GM12878 (cell line): Measurements from ENCODE around the gene CDH1. TPM values are rescaled to one million over a fixed set of nuclear protein-coding genes. Genes with fewer than 3 reads are reported as not detected.

Experiments
- ATAC-seq: fragments of 200-7000 bp; cut with Tn5 transposase; 3 replicates; pipeline ENCODE4 v1.9.1; 2020; ENCODE audit warnings: mild to moderate bottlenecking, moderate library complexity
- BruUV-seq: library from RNA; stranded (reverse); fragments of 400-500 nt; replicated peaks from 2 replicates; lab custom pipeline; 2021; lab: Mats Ljungman, UMichigan
- CTCF ChIA-PET: fragments of 300-600 bp; sonication (Branson Sonifier 250); formaldehyde crosslinking; extraction: SDS; loops from one replicate; lab custom pipeline; 2021; ENCODE audit warnings: inconsistent platforms; lab: Yijun Ruan, JAX
- POLR2A ChIA-PET: fragments of 350-600 bp; formaldehyde crosslinking; extraction: SDS; loops from one replicate; lab custom pipeline; 2021; ENCODE audit warnings: inconsistent platforms; lab: Charles Lee
- RAD21 ChIA-PET: fragments of 300-600 bp; sonication (Branson Sonifier 250); formaldehyde crosslinking; loops from one replicate; lab custom pipeline; 2023; ENCODE audit warnings: antibody characterized with exemption; ENCODE audit not compliant: unreplicated experiment; lab: Charles Lee
- SMC1A ChIA-PET: fragments of 300-600 bp; sonication (Branson Sonifier 250); formaldehyde crosslinking; loops from one replicate; lab custom pipeline; 2023; ENCODE audit not compliant: unreplicated experiment, uncharacterized antibody; lab: Charles Lee
- DNase-seq: peaks from one replicate; pipeline ENCODE4 v3.0.0-alpha.2; 2011; ENCODE audit warnings: low read depth, low spot score
- FAIRE-seq: peaks from 3 replicates; lab custom pipeline; 2011; peaks lifted over from hg19 to GRCh38; lab: Jason Lieb, UNC
- H2AFZ ChIP-seq: 2 replicates; pipeline ENCODE4 v1.6.0; 2011; ENCODE audit warnings: low read depth, low read length, control low read depth; ENCODE audit not compliant: control insufficient read depth
- H3K27ac ChIP-seq: 2 replicates; pipeline ENCODE4 v1.5.1; 2011; ENCODE audit warnings: control low read depth; ENCODE audit not compliant: control insufficient read depth, insufficient read depth
- H3K27me3 ChIP-seq, 2 experiments: replicated peaks in 1 of 2; 2 replicates each; pipeline versions ENCODE4 v1.6.0 to v1.6.1; 2011; ENCODE audit warnings: low read length in 1 of 2; ENCODE audit not compliant: control insufficient read depth in 2 of 2, insufficient read depth in 2 of 2
- H3K36me3 ChIP-seq, 2 experiments: 2 replicates each; pipeline ENCODE4 v1.5.1; 2011; ENCODE audit warnings: low read length in 1 of 2; ENCODE audit not compliant: control insufficient read depth in 2 of 2, insufficient read depth in 2 of 2
- H3K4me1 ChIP-seq: 2 replicates; pipeline ENCODE4 v1.6.1; 2011; ENCODE audit warnings: mild to moderate bottlenecking, low read length, moderate library complexity, mixed read lengths; ENCODE audit not compliant: control insufficient read depth, insufficient read depth
- H3K4me2 ChIP-seq: 2 replicates; pipeline ENCODE4 v1.6.0; 2011; ENCODE audit warnings: control low read depth; ENCODE audit not compliant: control insufficient read depth, insufficient read depth
- H3K4me3 ChIP-seq: fragments of 200-600 bp; sonication (generic); 2 replicates; pipeline ENCODE4 v1.5.1; 2016
- H3K79me2 ChIP-seq: 2 replicates; pipeline ENCODE4 v1.6.0; 2011; ENCODE audit warnings: low read length; ENCODE audit not compliant: control insufficient read depth, insufficient read depth
- H3K9ac ChIP-seq: 2 replicates; pipeline ENCODE4 v1.8.0; 2011; ENCODE audit warnings: low read length, control low read depth, mixed read lengths; ENCODE audit not compliant: control insufficient read depth, insufficient read depth
- H3K9me3 ChIP-seq: replicated peaks from 3 replicates; pipeline ENCODE4 v1.5.1; 2011; ENCODE audit warnings: mild to moderate bottlenecking, low read length; ENCODE audit not compliant: control insufficient read depth, insufficient read depth
- H4K20me1 ChIP-seq: 2 replicates; pipeline ENCODE4 v1.6.0; 2011; ENCODE audit not compliant: control insufficient read depth, insufficient read depth
- ASH2L ChIP-seq: fragments of 300-600, 200-600 bp; sonication (generic); IDR thresholded peaks from 2 replicates; pipeline ENCODE4 v1.6.1; 2017; ENCODE audit warnings: low read depth, mild to moderate bottlenecking, borderline replicate concordance
- CHD1 ChIP-seq: IDR thresholded peaks from 2 replicates; pipeline ENCODE4 v1.6.1; 2012; ENCODE audit warnings: low read depth, low read length, improper control_type of control experiment
- DPF2 ChIP-seq: fragments of 450-650 bp; IDR thresholded peaks from 2 replicates; pipeline ENCODE4 v1.6.1; 2017; ENCODE audit warnings: mild to moderate bottlenecking
- EGR1 ChIP-seq, 2 experiments: IDR thresholded peaks; 1 replicate in 1 of 2; 2 replicates in 1 of 2; pipeline ENCODE4 v1.6.1; 2011 to 2012; ENCODE audit warnings: low read depth in 2 of 2, low read length in 2 of 2, borderline replicate concordance in 1 of 2, mild to moderate bottlenecking in 1 of 2, moderate library complexity in 1 of 2
- EZH2 ChIP-seq: IDR thresholded peaks from 2 replicates; pipeline ENCODE4 v1.6.1; 2012; ENCODE audit warnings: low read depth, mild to moderate bottlenecking, control low read depth, inconsistent platforms, low read length, borderline replicate concordance; ENCODE audit not compliant: control insufficient read depth
- HCFC1 ChIP-seq: fragments of 150-350 bp; IDR thresholded peaks from 2 replicates; pipeline ENCODE4 v1.6.1; 2014; ENCODE audit warnings: low read length
- IKZF1 ChIP-seq: fragments of 450-650 bp; conservative IDR thresholded peaks from 2 replicates; pipeline ENCODE4 v1.6.1; 2017; ENCODE audit warnings: antibody characterized with exemption, mild to moderate bottlenecking
- IKZF2 ChIP-seq, 2 experiments: fragments of 450-650 bp; IDR thresholded peaks; 2 replicates each; pipeline ENCODE4 v1.6.1; 2017; ENCODE audit warnings: mild to moderate bottlenecking in 2 of 2, moderate library complexity in 2 of 2
- JUND ChIP-seq: IDR thresholded peaks from 2 replicates; pipeline ENCODE4 v1.6.1; 2012; ENCODE audit warnings: low read depth, mild to moderate bottlenecking, low read length, improper control_type of control experiment, moderate library complexity
- PML ChIP-seq: IDR thresholded peaks from 2 replicates; pipeline ENCODE4 v1.6.1; 2012; ENCODE audit warnings: low read length, inconsistent platforms
- TAF1 ChIP-seq: IDR thresholded peaks from 2 replicates; pipeline ENCODE4 v1.6.1; 2011; ENCODE audit warnings: mild to moderate bottlenecking, low read depth, low read length, borderline replicate concordance
- TCF3 ChIP-seq: IDR thresholded peaks from 2 replicates; pipeline ENCODE4 v1.6.1; 2012; ENCODE audit warnings: low read depth, mild to moderate bottlenecking, low read length, borderline replicate concordance; ENCODE audit not compliant: insufficient read depth
- ZNF274 ChIP-seq: IDR thresholded peaks from one replicate; pipeline ENCODE4 v1.8.0; 2011; ENCODE audit not compliant: insufficient read length, insufficient read depth
- ZNF622 ChIP-seq: fragments of 450-650 bp; IDR thresholded peaks from 2 replicates; pipeline ENCODE4 v1.6.1; 2017; ENCODE audit warnings: mild to moderate bottlenecking, inconsistent platforms
- WGBS: methylation state at CpG from one replicate; pipeline ENCODE4 v1.1.6; 2016; ENCODE audit warnings: low lambda C conversion rate; ENCODE audit not compliant: insufficient replicate concordance, insufficient coverage; ENCODE audit errors: missing lambda C conversion rate; 5-methylcytosine and 5-hydroxymethylcytosine counted together
- in situ Hi-C: fragments of 300-500 bp; cut with MboI; formaldehyde crosslinking; loops from 9 replicates; pipeline ENCODE4 v1.14.3; 2018; ENCODE audit warnings: mixed read lengths
- intact Hi-C: fragments of 100-400 bp; cut with micrococcal nuclease; formaldehyde crosslinking; loops from one replicate; pipeline ENCODE4 v1.14.2; 2022; ENCODE audit not compliant: unreplicated experiment
- polyA plus RNA-seq, 11 experiments: library from polyadenylated mRNA; depleted of rRNA in 4 of 11; unstranded in 6 of 11; stranded (reverse) in 5 of 11; fragments of >200 nt; fragmentation: Nextera tagmentation in 4 of 11; fragmentation: Illumina TruSeq in 1 of 11; extraction: Ambion mirVana in 4 of 11; extraction: Trizol in 1 of 11; gene quantifications; 1 replicate in 1 of 11; 2 replicates in 10 of 11; pipeline versions ENCODE4 v1.2.1 to v1.2.3, GENCODE V29; 2011 to 2016; ENCODE audit warnings: inconsistent platforms in 2 of 11, missing spikeins in 2 of 11, low read depth in 1 of 11
- total RNA-seq, 4 experiments: library from RNA; depleted of rRNA in 3 of 4; stranded (reverse); fragments of >200 nt in 3 of 4; fragmentation: Illumina TruSeq in 1 of 4; extraction: Trizol in 1 of 4; gene quantifications; 2 replicates each; pipeline versions ENCODE4 v1.2.1 to v1.2.3, GENCODE V29; 2013 to 2021
- TF ChIP-seq, protein P1 (sequence below): IDR thresholded peaks from 2 replicates; pipeline ENCODE4 v1.6.1; 2011; ENCODE audit warnings: low read depth, mild to moderate bottlenecking, low read length, moderate library complexity, borderline replicate concordance; ENCODE audit errors: extremely low read depth
- TF ChIP-seq, protein P2 (sequence below): fragments of 450-650 bp; formaldehyde crosslinking; IDR thresholded peaks from 2 replicates; pipeline ENCODE4 v1.4.0; 2020; ENCODE audit warnings: mild to moderate bottlenecking, moderate library complexity

The CDH1 gene
- total and polyA plus RNA-seq, 10 of the 15 experiments (the other 5 are each of a cell fraction or from before 2014, with no cell fraction given) = 2.2 to 30.6 (median 17.7) TPM

DNA sequence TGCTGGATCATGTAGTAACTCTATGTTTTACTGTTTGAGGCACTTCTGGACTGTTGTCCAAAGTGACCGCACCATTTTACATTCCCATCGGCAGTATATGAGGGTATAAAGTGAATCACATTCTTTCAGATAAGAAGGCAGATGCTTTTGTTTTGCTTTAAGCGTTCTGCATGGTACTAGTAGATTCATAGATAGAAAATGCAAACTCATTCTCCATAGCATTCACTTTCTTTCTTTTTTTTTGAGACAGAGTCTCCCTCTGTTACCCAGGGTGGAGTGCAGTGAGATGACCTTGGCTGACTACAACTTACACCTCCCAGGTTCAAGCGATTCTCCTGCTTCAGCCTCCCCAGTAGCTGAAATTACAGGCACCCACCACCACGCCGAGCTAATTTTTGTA, 146.6 kb downstream of the CDH1 start:
- Histone ChIP-seq H3K4me3 (no peak overlapping the region), H3K9me3 (no peaks in the 10 kb centered on the region), H2AFZ (no peak overlapping the region), H3K9ac (no peak overlapping the region), H4K20me1 (no peaks in the 10 kb centered on the region), H3K4me1 (no peaks in the 10 kb centered on the region), H3K27me3 (no peaks in the 10 kb centered on the region), H3K27ac (no peak overlapping the region), H3K79me2 (no peaks in the 10 kb centered on the region), H3K36me3 (peaks cover 0 to 4% of the 10 kb centered on the region in 2 experiments; a peak in 2 of 4 replicates), H3K4me2 (no peak overlapping the region)
- ATAC-seq = no peak
- POLR2A ChIA-PET = no interaction called here
- CTCF ChIA-PET = no interaction called here
- DNase-seq = no peak
- SMC1A ChIA-PET = no interaction called here
- intact Hi-C loops (no loop called here), in situ Hi-C loops (no loop called here)
- 99% methylated on average over 6 of the region's 6 CpGs for WGBS
- TF ChIP-seq IKZF2 (IDR thresholded peaks at IDR 0.05) = no peak
- TF ChIP-seq ZNF622 = no peak
- no peak for TF ChIP-seq CHD1
- TF ChIP-seq, protein P1, sequence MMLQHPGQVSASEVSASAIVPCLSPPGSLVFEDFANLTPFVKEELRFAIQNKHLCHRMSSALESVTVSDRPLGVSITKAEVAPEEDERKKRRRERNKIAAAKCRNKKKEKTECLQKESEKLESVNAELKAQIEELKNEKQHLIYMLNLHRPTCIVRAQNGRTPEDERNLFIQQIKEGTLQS = no peak
- no peak for TF ChIP-seq HCFC1
- TF ChIP-seq EGR1 (IDR thresholded peaks at IDR 0.05; ENCODE audit: borderline replicate concordance in 1 of 2, low read depth in 2 of 2, low read length in 2 of 2) = no peak
- no peak for TF ChIP-seq TCF3
- TF ChIP-seq TAF1 = no peak
- no peak for TF ChIP-seq JUND
- TF ChIP-seq, protein P2, sequence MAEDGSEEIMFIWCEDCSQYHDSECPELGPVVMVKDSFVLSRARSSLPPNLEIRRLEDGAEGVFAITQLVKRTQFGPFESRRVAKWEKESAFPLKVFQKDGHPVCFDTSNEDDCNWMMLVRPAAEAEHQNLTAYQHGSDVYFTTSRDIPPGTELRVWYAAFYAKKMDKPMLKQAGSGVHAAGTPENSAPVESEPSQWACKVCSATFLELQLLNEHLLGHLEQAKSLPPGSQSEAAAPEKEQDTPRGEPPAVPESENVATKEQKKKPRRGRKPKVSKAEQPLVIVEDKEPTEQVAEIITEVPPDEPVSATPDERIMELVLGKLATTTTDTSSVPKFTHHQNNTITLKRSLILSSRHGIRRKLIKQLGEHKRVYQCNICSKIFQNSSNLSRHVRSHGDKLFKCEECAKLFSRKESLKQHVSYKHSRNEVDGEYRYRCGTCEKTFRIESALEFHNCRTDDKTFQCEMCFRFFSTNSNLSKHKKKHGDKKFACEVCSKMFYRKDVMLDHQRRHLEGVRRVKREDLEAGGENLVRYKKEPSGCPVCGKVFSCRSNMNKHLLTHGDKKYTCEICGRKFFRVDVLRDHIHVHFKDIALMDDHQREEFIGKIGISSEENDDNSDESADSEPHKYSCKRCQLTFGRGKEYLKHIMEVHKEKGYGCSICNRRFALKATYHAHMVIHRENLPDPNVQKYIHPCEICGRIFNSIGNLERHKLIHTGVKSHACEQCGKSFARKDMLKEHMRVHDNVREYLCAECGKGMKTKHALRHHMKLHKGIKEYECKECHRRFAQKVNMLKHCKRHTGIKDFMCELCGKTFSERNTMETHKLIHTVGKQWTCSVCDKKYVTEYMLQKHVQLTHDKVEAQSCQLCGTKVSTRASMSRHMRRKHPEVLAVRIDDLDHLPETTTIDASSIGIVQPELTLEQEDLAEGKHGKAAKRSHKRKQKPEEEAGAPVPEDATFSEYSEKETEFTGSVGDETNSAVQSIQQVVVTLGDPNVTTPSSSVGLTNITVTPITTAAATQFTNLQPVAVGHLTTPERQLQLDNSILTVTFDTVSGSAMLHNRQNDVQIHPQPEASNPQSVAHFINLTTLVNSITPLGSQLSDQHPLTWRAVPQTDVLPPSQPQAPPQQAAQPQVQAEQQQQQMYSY = no peak
- TF ChIP-seq ASH2L = no peak
- TF ChIP-seq IKZF1 = no peak
- TF ChIP-seq DPF2 = no peak
- TF ChIP-seq ZNF274 = no peak
- no peak for TF ChIP-seq PML
- TF ChIP-seq EZH2 = no peak
- FAIRE-seq = no peak
- BruUV-seq = no TSS peak
- RAD21 ChIA-PET = no interaction called here
